ENCODE data around the gene PLCB1. TPM values are rescaled to one million over a fixed set of nuclear protein-coding genes. Genes with fewer than 3 reads are reported as not detected.

The PLCB1 gene
- polyA plus RNA-seq, 1 experiment: 16.4 TPM

DNA sequence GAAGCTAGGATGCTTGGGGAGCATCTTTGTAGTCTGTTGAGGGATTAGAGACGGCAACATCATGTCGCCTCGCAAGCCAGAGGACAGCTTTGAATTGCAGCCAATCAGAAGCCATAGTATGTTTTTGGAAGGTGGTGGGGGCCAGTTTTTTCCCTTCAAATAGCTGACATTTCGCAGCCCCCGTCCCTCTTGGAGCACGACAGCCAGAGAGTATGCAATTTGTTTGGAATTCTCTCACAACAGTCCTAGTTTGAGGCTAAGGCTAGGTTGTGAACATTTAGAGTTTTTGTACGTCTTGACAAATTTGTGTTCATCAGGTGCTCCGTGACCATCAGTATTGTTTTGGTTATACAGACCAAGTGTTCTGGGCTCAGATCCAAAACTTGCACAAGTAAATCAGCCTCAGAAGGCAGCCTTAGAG lies 83.3 kb downstream of the PLCB1 start:
- no peaks in the 10 kb centered on the region for H3K27me3 ChIP-seq (ENCODE audit: control insufficient read depth, insufficient read depth, low read length)
- H3K4me3 ChIP-seq (ENCODE audit: low read depth, low read length): no peak overlapping the region
- H3K27ac ChIP-seq (ENCODE audit: low read depth, low read length): no peak overlapping the region
- TF ChIP-seq, protein P1, sequence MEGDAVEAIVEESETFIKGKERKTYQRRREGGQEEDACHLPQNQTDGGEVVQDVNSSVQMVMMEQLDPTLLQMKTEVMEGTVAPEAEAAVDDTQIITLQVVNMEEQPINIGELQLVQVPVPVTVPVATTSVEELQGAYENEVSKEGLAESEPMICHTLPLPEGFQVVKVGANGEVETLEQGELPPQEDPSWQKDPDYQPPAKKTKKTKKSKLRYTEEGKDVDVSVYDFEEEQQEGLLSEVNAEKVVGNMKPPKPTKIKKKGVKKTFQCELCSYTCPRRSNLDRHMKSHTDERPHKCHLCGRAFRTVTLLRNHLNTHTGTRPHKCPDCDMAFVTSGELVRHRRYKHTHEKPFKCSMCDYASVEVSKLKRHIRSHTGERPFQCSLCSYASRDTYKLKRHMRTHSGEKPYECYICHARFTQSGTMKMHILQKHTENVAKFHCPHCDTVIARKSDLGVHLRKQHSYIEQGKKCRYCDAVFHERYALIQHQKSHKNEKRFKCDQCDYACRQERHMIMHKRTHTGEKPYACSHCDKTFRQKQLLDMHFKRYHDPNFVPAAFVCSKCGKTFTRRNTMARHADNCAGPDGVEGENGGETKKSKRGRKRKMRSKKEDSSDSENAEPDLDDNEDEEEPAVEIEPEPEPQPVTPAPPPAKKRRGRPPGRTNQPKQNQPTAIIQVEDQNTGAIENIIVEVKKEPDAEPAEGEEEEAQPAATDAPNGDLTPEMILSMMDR (IDR thresholded peaks at IDR 0.05; ENCODE audit: low read depth, low read length): no peak
- ChIA-PET CTCF (interaction anchor here (0.9 kb wide), 1 partner anchor 172 kb away, joined by 4 read pairs; no protein-coding TSS in a partner anchor), POLR2A (no interaction called here)
- peak; percentile 59 for DNase-seq (ENCODE audit: low read depth, low spot score)
- no peaks in the 10 kb centered on the region for H3K9me3 ChIP-seq (ENCODE audit: control insufficient read depth, insufficient read depth, low read length)

DNA sequence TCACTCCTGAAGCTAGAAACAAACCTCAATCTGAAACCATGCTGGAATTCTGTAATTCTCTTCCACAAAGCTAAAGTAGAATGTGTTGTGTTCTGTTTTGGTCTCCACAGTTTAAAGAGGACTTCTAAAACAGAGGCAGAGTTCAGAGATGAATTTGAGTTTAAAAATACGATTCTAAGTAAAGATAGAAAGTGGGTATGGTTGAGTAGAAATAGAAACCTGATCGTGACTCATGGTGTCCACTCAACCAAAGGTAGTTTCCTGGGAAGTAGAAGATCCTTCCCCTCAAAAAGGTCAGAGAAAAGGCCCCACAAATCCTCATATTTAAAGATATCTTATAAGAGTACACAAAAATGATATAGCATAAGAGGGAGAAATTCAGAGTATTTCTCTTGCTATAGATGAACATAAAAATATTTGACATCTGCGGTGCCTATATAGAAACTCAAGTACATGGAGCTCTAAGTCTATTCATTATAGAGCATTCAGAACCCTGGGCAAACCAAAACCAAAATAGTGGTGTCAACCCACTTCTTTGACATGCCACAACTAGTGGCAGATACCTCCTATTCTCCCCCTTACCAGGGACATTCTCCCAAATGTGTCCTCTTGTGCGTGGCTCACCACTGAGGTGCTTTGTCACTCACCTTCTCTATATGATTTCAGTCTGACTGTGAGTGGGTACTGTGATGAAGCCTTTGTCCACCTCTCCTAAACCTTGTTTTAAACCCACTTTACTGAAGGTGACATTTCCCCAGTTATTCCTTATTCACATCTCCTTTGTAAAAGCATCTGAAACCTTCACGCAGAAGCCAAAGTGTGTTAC lies 84.5 kb downstream of the PLCB1 start:
- ChIA-PET CTCF (interaction anchor here (1.4 kb wide), 1 partner anchor 505 kb away, joined by 3 read pairs; no protein-coding TSS in a partner anchor), POLR2A (interaction anchor here (0.6 kb wide), 1 partner anchor 86 kb away, joined by 3 read pairs; no protein-coding TSS in a partner anchor)
- Histone ChIP-seq H3K9me3 (ENCODE audit: control insufficient read depth, insufficient read depth, low read length) (no peaks in the 10 kb centered on the region), H3K27ac (ENCODE audit: low read depth, low read length) (no peak overlapping the region), H3K27me3 (ENCODE audit: control insufficient read depth, insufficient read depth, low read length) (no peaks in the 10 kb centered on the region), H3K4me3 (ENCODE audit: low read depth, low read length) (no peak overlapping the region)
- TF ChIP-seq, protein P1 (IDR thresholded peaks at IDR 0.05; ENCODE audit: low read depth, low read length): no peak
- DNase-seq (ENCODE audit: low read depth, low spot score): no peak

DNA sequence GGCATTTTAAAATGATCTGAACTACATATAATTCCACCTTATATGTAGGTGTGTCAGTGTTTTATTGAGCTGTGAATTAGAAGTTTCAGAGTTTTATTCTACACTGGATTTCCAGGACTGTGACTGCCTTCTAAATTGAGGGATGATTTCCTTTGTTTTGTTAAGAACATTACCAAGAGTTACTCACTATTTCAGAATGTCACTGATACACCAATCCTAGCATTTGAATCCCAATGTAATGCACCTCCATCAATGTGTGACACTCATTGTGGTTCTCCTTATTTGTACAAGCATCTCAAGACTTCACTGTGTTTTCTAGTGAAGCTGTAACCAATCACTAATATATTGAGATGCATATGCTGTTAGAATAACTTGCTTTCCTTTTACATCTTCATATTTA lies 86.8 kb downstream of the PLCB1 start:
- Histone ChIP-seq H3K27ac (ENCODE audit: low read depth, low read length) (no peak overlapping the region), H3K27me3 (ENCODE audit: control insufficient read depth, insufficient read depth, low read length) (no peaks in the 10 kb centered on the region), H3K4me3 (ENCODE audit: low read depth, low read length) (no peak overlapping the region), H3K9me3 (ENCODE audit: control insufficient read depth, insufficient read depth, low read length) (no peaks in the 10 kb centered on the region)
- DNase-seq (ENCODE audit: low read depth, low spot score): peak; percentile 47
- POLR2A ChIA-PET: no interaction called here
- TF ChIP-seq, protein P1 (IDR thresholded peaks at IDR 0.05; ENCODE audit: low read depth, low read length): no peak
- CTCF ChIA-PET: no interaction called here

DNA sequence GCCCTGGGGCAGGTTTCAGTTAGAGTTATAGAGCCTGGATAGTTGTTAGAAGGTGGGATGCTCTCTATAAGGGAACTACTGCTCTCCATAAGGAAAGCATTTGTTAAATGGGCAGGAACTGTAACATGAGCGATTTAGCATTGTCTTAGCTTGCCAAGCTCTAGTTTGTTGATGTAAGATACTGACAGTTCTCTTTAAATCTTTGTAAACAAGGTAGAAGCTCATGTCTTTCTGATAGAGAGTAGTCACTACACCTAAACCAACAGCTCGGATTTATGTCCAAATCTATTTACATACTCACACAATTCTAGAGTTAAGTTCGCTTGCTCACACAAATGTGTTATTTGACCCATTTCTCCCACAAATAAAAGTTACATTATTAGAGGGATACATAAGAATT lies 87.3 kb downstream of the PLCB1 start:
- TF ChIP-seq, protein P1 (IDR thresholded peaks at IDR 0.05; ENCODE audit: low read depth, low read length): no peak
- DNase-seq (ENCODE audit: low read depth, low spot score): no peak
- CTCF ChIA-PET: no interaction called here
- no peak overlapping the region for H3K4me3 ChIP-seq (ENCODE audit: low read depth, low read length)
- H3K27ac ChIP-seq (ENCODE audit: low read depth, low read length): no peak overlapping the region
- POLR2A ChIA-PET: no interaction called here
- H3K27me3 ChIP-seq (ENCODE audit: control insufficient read depth, insufficient read depth, low read length): no peaks in the 10 kb centered on the region
- H3K9me3 ChIP-seq (ENCODE audit: control insufficient read depth, insufficient read depth, low read length): no peaks in the 10 kb centered on the region

DNA sequence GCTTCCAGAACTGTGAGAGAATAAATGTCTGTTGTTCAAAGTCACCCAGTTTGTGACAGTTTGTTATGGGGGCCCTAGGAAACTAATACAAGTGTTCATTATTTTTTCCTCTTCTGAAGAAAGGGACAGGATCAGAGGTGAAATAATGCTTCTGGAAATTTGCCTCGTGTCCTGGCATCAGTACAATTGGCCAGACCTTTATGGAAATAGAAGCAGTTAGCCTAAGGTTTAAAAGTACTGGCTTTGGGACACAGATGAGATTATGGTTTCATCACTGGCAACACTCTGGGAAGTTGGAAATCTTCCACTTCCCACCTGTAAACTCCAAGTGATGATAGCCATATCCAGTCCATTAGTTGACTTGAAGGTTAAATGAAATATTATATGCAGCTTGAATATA lies 88.7 kb downstream of the PLCB1 start:
- ChIA-PET CTCF (no interaction called here), POLR2A (no interaction called here)
- DNase-seq (ENCODE audit: low read depth, low spot score): no peak
- H3K9me3 ChIP-seq (ENCODE audit: control insufficient read depth, insufficient read depth, low read length): no peaks in the 10 kb centered on the region
- H3K4me3 ChIP-seq (ENCODE audit: low read depth, low read length): no peak overlapping the region
- H3K27me3 ChIP-seq (ENCODE audit: control insufficient read depth, insufficient read depth, low read length): no peaks in the 10 kb centered on the region
- TF ChIP-seq, protein P1 (IDR thresholded peaks at IDR 0.05; ENCODE audit: low read depth, low read length): no peak
- H3K27ac ChIP-seq (ENCODE audit: low read depth, low read length): no peak overlapping the region

Measured in AG04450 (cell line).